DMS153 treated with DMSO at 0.1 percent for 48 hours (cell line): ENCODE data around the gene RECQL.
A peak's percentile ranks its signal among the peaks of the same experiment; 100 is the strongest.
"Not testable (repeated sequence)": the region's sequence is repeated elsewhere in the genome, so short reads cannot be mapped to it uniquely, and the experiment has no call there.

Source experiments
- DNase-seq: peaks from one replicate; lab custom pipeline; 2025; ENCODE audit not compliant: unreplicated experiment; lab: John Stamatoyannopoulos, UW

RECQL gene

DNA sequence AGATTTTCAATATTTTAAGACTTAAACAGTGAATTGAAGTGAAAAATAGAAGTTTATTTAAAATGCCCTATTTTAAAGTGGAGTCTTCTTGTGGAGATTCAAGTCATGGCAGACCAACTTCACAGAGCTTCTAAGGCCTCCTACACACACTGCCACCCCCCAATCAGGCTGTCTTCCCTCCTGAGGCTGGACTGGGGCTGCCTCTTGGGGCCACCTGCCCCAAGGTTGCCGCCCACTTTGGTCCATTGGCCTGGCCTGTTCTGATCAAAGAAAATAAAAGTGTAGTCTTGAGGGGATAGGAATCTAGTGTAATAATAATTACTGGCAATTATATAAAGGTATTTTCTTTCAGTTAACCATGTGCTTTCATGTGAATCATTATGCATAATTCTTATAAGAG lies 1.4 kb upstream of the RECQL start:
- DNase-seq: no peak

DNA sequence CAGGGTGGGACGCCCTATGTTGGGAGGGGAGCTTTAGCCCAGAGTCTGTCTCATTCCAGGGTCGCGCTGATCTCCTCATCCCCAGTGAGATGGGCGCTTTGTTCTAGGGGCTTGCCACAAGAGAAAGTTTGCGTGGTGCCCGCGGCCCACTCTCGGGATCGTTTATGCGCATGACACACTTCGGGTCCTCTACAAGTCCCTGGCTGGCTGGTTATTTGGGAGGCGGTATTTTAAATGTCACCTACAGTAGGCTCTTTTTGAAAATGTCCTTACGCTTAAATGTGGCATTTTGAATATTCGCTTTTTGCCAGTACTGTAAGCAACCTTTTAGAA lies 695 bp upstream of the RECQL start:
- DNase-seq: no peak

- no peak for DNase-seq
Observed at GRCh38 chr12:21500786-21501257, 613 bp downstream of the RECQL start.

GRCh38 chr12:21499765-21500164 lies 1.7 kb downstream of the RECQL start:
- no peak for DNase-seq

DNA sequence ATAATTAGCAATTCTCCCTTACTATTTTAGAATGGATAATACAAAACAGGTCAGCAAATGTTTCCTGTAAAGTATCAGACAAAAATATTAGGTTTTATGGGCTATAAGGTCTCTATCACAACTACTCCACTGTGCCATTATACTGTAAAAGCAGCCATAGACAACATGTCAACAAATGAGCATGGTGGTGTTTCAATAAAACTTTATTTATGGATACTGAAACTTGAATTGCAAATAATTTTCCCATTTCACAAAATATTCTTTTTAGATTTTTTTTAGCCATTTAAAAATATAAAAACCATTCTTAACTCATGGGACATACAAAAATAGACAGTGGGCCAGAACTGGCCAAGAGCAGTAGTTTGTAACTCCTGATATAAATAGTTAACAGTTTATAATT lies 15.4 kb downstream of the RECQL start:
- DNase-seq: no peak

- DNase-seq: peak; percentile 79
Observed at GRCh38 chr12:21483531-21483930, 17.9 kb downstream of the RECQL start.

- no peak for DNase-seq
Observed at GRCh38 chr12:21478756-21479455, 22.5 kb downstream of the RECQL start.

GRCh38 chr12:21476949-21477348 lies 24.5 kb downstream of the RECQL start:
- no peak for DNase-seq

DNA sequence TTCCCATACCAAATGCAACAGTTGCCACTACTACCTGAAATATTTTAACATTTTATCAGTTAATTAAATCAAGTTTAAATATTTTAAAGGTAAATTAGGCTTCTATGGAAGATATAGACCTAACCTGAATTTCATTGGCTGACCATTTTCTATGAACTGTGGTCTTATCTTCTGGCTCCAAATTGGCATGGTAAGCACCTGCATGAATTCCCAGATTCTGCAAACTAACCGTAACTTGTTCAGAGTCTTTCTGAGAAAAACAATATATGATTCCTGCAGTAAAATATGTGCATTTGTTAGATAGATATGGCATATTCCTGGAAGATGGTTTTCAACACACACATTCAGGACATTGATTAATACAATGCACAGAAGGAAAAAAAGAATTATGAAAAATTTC lies 25.9 kb downstream of the RECQL start:
- no peak for DNase-seq

DNA sequence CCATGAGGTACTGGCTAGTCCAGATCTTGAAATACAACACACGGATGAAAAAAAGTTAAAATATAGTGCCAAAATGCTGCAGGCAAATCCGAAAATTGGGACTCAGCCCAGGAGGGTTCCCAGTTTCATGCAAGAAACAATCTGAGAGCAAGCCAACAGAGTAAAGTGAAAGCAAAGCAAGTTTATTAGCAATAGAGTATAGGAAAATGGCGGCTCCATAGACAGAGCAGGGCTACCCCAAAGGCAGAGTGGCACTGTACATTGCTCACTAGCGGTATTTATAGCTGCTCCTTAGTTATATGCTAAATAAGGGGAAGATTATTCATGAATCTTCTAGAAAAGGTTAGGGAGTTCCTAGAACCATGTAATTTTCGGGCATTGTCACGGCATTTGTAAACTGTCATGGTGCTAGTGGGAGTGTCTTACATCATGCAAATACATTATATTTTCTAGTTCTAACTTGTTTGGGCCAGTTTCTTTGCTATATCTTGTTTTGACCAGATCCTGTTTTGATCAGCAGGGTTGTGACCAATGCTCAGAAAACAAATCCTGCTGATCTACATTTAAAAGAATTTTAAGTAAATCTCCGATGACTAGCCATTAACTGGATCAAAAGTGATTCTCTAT lies 29.1 kb downstream of the RECQL start:
- no peak for DNase-seq

- no peak for DNase-seq
Observed at GRCh38 chr12:21471294-21471693, 30.1 kb downstream of the RECQL start.

DNA sequence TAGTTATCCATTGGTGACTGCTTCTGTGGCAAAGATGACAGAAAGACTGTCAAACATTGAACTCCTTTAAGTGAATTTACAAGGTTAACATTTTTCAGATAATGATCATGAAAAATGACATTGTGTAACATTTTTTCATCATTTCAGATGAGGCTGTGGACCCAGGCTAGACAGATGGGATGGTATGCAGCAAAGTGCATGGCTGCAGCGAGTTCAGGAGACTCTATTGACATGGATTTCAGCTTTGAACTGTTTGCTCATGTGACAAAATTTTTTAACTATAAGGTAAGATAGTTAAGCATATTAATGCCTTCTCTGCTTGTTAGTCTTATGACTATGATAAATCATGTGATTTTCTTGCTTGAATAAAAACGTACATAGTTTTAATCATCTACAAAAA lies 34.1 kb downstream of the RECQL start:
- not testable (repeated sequence) for DNase-seq

- no peak for DNase-seq
Observed at GRCh38 chr12:21459474-21459873, 42.0 kb downstream of the RECQL start.

DNA sequence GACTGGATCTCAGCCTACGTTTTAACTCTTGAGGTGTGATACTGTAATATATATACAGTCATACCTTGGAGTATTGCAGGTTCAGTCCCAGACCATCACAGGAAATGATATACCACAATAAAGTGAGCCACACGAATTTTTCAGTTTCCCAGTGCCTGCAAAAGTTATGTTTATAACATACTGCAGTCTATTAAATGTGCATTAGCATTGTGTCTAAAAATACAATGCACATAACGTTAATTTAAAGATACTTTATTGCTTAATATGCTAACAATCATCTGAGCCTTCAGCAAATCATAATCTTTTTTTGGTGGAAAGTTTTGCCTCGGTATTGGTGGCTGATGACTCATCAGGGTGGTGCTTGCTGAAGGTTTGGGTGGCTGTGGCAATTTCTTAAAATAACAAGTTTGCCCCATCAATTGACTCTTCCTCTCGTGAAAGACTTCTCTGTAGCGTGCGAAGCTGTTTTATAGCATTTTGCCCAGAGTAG lies 45.1 kb downstream of the RECQL start:
- DNase-seq: no peak

DNA sequence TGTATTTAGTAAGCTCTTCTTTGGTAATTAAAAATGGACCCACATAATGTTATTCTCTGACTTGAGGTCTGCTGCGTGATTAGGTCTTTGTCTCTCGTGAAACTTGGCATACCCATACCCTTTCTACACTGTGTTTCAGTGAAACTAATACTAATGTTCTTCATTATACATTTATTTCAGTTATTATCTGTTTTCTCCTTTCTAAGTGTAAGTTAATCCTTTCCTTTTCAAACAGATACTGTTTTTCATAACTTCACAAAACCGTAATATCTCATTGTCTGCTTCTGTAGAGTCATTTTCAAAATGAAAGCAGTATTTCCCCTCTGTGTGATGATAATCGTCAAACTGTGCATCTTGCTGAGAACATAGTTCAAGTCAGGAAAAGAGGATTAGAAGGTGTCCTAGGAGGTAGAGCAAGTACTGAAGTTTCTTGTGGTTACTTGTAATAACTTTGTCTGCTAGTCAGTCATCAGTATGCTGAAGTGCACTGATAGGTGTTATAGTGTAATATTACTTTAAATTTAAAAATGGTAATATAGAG lies 48.1 kb downstream of the RECQL start:
- no peak for DNase-seq

DNA sequence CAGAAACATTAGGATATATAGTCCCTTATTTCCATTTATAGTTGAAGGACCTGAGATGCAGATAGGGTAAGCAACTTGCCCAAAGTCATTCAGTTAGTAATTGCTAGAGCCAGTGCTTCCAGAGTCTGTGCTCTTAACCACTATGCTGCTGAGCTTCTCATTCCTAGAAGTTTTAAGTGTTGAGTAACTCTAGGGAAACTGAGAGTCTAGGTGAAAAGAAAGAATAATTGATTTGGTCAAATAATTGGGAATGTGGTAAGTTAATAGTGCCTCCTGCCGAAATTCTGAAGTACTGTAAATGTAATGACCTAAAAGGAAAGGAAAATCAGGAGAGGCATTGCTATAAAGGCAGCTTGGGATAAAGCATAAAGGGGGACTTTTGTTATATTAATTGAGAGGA lies 49.9 kb downstream of the RECQL start:
- no peak for DNase-seq

DNA sequence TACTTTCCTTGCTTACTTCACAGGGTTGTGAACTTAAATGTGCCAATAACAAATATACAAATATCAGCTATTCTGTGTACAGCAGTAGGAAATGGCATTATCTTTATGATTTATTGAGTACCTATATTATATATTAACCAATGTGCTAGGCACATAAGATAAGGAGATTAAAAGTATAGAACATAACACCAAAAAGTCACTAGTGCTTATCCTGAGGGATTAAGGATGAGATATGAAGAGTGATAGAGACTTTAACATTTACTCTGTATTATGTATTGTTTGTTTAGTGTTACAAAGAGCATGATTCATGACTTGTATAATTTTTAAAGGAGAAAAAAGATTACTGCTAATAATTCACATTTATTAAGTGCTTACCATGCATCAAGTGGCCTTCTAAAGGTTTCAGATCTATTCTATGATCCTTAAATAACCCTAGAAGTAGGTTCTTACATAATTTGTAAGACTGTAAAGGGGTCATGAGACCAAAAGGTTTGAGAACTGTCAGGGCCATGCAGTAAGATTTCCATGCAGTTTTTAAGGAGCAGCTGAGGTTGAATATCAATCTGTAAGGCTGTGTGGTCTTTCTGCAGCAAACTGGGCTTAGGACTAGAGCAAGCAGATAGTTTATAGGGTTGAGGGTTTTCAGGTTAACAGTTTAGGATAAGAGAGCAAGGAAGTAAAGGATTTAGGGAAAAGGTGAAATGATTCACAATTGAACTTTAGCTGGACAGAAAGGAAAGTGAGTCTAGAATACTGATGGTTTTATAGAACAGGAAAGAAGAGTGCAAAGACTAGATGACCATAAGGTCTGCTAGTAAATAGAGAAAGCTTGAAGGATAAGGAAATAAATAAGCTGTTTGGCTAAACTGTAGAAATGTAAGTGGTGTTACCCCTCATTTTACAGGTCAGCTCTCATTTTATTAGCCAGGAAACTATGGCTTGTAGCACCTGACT lies 57.0 kb downstream of the RECQL start:
- DNase-seq: no peak

DNA sequence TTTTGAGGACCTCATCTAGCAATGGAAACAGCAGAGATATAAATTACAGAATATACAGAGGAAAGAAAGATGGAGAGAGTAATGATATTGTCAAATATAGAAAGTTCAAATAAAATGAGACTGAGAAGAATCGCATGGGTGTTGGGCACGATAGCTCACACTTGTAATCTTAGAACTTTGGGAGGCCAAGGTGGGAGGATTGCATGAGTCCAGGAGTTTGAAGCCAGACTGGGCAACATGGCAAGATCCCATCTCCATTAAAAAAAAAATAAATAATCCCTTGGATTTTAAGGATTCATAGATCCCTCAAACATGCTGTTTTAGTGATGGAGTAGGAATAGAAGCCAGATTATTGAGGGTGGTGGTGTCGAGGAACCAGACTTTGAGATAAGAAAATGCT lies 62.1 kb downstream of the RECQL start:
- no peak for DNase-seq

- DNase-seq: no peak
Observed at GRCh38 chr12:21438643-21439042, 62.8 kb downstream of the RECQL start.

DNA sequence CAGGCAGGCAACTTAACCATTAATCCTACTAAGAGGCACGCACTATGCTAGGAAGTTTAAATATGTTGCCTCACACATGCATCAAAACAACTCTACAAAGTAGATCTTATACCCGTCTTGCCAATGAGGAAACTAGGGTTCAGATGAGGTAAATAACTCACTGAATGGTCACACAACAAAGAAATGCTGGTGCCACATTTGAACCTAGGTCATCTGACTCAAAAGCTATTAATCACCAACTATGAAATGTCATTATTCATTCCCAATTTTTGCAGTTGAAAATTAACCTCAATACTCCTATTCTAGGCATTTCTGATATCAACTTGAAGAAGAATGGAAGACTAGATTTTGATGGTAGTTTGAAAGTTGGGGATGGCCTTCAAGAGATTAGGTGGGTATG lies 66.7 kb downstream of the RECQL start:
- no peak for DNase-seq

DNA sequence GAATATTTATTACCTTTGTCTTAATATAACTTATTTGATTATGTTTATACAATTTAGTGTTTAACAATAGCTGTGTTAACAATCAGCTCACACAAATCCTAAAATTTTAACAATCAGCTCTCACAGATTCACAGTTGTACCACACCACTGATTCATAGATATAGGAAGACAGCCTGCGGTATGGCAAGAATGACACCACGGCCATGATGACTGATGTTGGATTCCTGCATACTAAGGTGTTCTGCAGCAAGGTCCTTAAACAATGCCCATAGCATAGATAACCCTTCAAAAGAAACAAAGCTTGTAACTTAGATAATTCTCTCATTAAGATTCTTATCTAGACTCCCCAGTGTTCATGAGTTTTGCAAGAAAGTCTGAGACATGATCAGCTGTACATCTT lies 67.9 kb downstream of the RECQL start:
- no peak for DNase-seq
